HCT116 (cell line): Measurements from ENCODE around the gene CYP26B1. TPM values are rescaled to one million over a fixed set of nuclear protein-coding genes. Genes with fewer than 3 reads are reported as not detected.

ENCODE experiments used
- ATAC-seq: fragments of 200-7000 bp; cut with Tn5 transposase; 2 replicates; pipeline ENCODE4 v1.9.1; 2020; ENCODE audit warnings: mild to moderate bottlenecking, moderate library complexity
- BruUV-seq: library from RNA; stranded (reverse); fragments of 400-500 nt; replicated peaks from 2 replicates; lab custom pipeline; 2021; lab: Mats Ljungman, UMichigan
- CTCF ChIA-PET: fragments of 300-600 bp; sonication (Branson Sonifier 250); formaldehyde crosslinking; loops from one replicate; lab custom pipeline; 2021; ENCODE audit warnings: antibody characterized with exemption; lab: Charles Lee
- POLR2A ChIA-PET: fragments of 300-600, 350-600 bp; sonication (Branson Sonifier 250); formaldehyde crosslinking; loops from one replicate; lab custom pipeline; 2021; ENCODE audit warnings: antibody characterized with exemption; lab: Charles Lee
- RAD21 ChIA-PET, 2 experiments: fragments of 300-600 bp; sonication (Branson Sonifier 250); formaldehyde crosslinking; loops; one replicate each; lab custom pipeline; 2023; ENCODE audit warnings: low total read pairs in 2 of 2; ENCODE audit not compliant: uncharacterized antibody in 2 of 2, unreplicated experiment in 2 of 2, low non-redundant PET in 1 of 2; lab: Charles Lee
- DNase-seq: peaks from one replicate; pipeline ENCODE4 v3.0.0-alpha.2; 2010; ENCODE audit warnings: low read depth, low spot score
- H2AFZ ChIP-seq: fragments of 200-600 bp; shearing (Covaris generic), sonication (generic); 2 replicates; pipeline ENCODE4 v1.6.1; 2017; ENCODE audit warnings: low read depth, mixed run types, mixed read lengths, antibody characterized with exemption, low read length; ENCODE audit not compliant: poor library complexity, severe bottlenecking
- H3K27ac ChIP-seq: 2 replicates; pipeline ENCODE4 v1.5.1; 2012; ENCODE audit warnings: low read depth, low read length
- H3K27me3 ChIP-seq: fragments of 200-600 bp; sonication (generic); 2 replicates; pipeline ENCODE4 v1.6.1; 2016; ENCODE audit warnings: mixed run types, low read length, mixed read lengths; ENCODE audit not compliant: insufficient read depth
- H3K36me3 ChIP-seq, 2 experiments: fragments of 200-500 bp in 1 of 2; fragments of 200-600 bp in 1 of 2; sonication (Bioruptor generic) in 1 of 2; sonication (generic) in 1 of 2; 2 replicates each; pipeline versions ENCODE4 v1.5.1 to v1.6.1; 2014 to 2016; ENCODE audit warnings: low read length in 2 of 2, inconsistent platforms in 1 of 2, mixed read lengths in 1 of 2, mixed run types in 1 of 2; ENCODE audit not compliant: insufficient read depth in 2 of 2, control insufficient read depth in 1 of 2
- H3K4me1 ChIP-seq, 2 experiments: fragments of 200-600 bp in 1 of 2; sonication (generic) in 1 of 2; 2 replicates each; pipeline versions ENCODE4 v1.5.1 to v1.6.1; 2012 to 2017; ENCODE audit warnings: low read length in 2 of 2, inconsistent platforms in 1 of 2, mild to moderate bottlenecking in 1 of 2, mixed read lengths in 1 of 2, mixed run types in 1 of 2, moderate library complexity in 1 of 2; ENCODE audit not compliant: insufficient read depth in 2 of 2, control insufficient read depth in 1 of 2
- H3K4me2 ChIP-seq: fragments of 200-600 bp; sonication (generic); 2 replicates; pipeline ENCODE4 v1.6.1; 2017; ENCODE audit warnings: mixed run types, low read length, mixed read lengths
- H3K4me3 ChIP-seq, 2 experiments: fragments of 200-600 bp in 1 of 2; sonication (generic) in 1 of 2; replicated peaks in 1 of 2; 2 replicates each; pipeline ENCODE4 v1.5.1; 2011 to 2016; ENCODE audit warnings: low read length in 2 of 2, control low read depth in 1 of 2, low read depth in 1 of 2, mild to moderate bottlenecking in 1 of 2, mixed read lengths in 1 of 2, mixed run types in 1 of 2
- H3K79me2 ChIP-seq: fragments of 200-600 bp; sonication (generic); 2 replicates; pipeline ENCODE4 v1.6.1; 2017; ENCODE audit warnings: mild to moderate bottlenecking, mixed run types, low read length, moderate library complexity, mixed read lengths; ENCODE audit not compliant: insufficient read depth
- H3K9ac ChIP-seq: fragments of 200-600 bp; sonication (generic); 2 replicates; pipeline ENCODE4 v1.6.1; 2016; ENCODE audit warnings: low read length, mixed read lengths
- H3K9me2 ChIP-seq: fragments of 200-600 bp; sonication (generic), shearing (Covaris generic); 2 replicates; pipeline ENCODE4 v1.6.1; 2017; ENCODE audit warnings: mixed run types, mild to moderate bottlenecking, moderate library complexity; ENCODE audit not compliant: insufficient read depth
- H3K9me3 ChIP-seq, 2 experiments: fragments of 200-500 bp in 1 of 2; fragments of 200-600 bp in 1 of 2; sonication (Bioruptor generic) in 1 of 2; sonication (generic) in 1 of 2; 2 replicates each; pipeline ENCODE4 v1.6.1; 2014 to 2017; ENCODE audit warnings: low read length in 2 of 2, mixed read lengths in 2 of 2, inconsistent platforms in 1 of 2, low read depth in 1 of 2, mild to moderate bottlenecking in 1 of 2, mixed run types in 1 of 2, moderate library complexity in 1 of 2; ENCODE audit not compliant: control insufficient read depth in 1 of 2, insufficient read depth in 1 of 2
- H4K20me1 ChIP-seq: fragments of 200-600 bp; sonication (generic), shearing (Covaris generic); 2 replicates; pipeline ENCODE4 v1.6.1; 2017; ENCODE audit warnings: mixed run types, mild to moderate bottlenecking, moderate library complexity; ENCODE audit not compliant: insufficient read depth
- ATF3 ChIP-seq: IDR thresholded peaks from 2 replicates; pipeline ENCODE4 v1.6.1; 2012
- CEBPB ChIP-seq: IDR thresholded peaks from 2 replicates; pipeline ENCODE4 v1.6.1; 2012; ENCODE audit warnings: low read depth
- CTCF ChIP-seq, 3 experiments: fragments of 200-600 bp in 1 of 3; sonication (generic) in 1 of 3; IDR thresholded peaks in 2 of 3; conservative IDR thresholded peaks in 1 of 3; 2 replicates each; pipeline ENCODE4 v1.5.1; 2012 to 2017; ENCODE audit warnings: low read depth in 2 of 3, low read length in 2 of 3, antibody characterized with exemption in 1 of 3, borderline replicate concordance in 1 of 3, control low read depth in 1 of 3, mild to moderate bottlenecking in 1 of 3, mixed read lengths in 1 of 3, mixed run types in 1 of 3, moderate library complexity in 1 of 3; ENCODE audit not compliant: insufficient read depth in 1 of 3
- EZH2 ChIP-seq: fragments of 200-600 bp; sonication (generic); IDR thresholded peaks from 2 replicates; pipeline ENCODE4 v1.6.1; 2017; ENCODE audit warnings: antibody characterized with exemption, mixed run types
- FOSL1 ChIP-seq: IDR thresholded peaks from 2 replicates; pipeline ENCODE4 v1.6.1; 2012; ENCODE audit warnings: low read depth
- MAX ChIP-seq: IDR thresholded peaks from 2 replicates; pipeline ENCODE4 v1.6.1; 2012
- POLR2AphosphoS5 ChIP-seq: IDR thresholded peaks from 2 replicates; pipeline ENCODE4 v1.6.1; 2011; ENCODE audit warnings: mild to moderate bottlenecking, low read depth, low read length, moderate library complexity
- SP1 ChIP-seq: IDR thresholded peaks from 2 replicates; pipeline ENCODE4 v1.6.1; 2012; ENCODE audit warnings: low read depth
- SRF ChIP-seq: IDR thresholded peaks from 2 replicates; pipeline ENCODE4 v1.6.1; 2012; ENCODE audit warnings: low read depth
- intact Hi-C: fragments of 100-400 bp; cut with micrococcal nuclease; formaldehyde crosslinking; loops from 2 replicates; pipeline ENCODE4 v1.10.0; 2022
- total RNA-seq: library from RNA; stranded (reverse); gene quantifications from one replicate; pipeline ENCODE4 v1.2.1, GENCODE V29; 2021; ENCODE audit not compliant: unreplicated experiment
- TF ChIP-seq, protein P1 (sequence below): IDR thresholded peaks from 2 replicates; pipeline ENCODE4 v1.6.1; 2012; ENCODE audit warnings: low read depth

CYP26B1 gene
- total RNA-seq, 1 experiment from 2014 or later, result 21.1 TPM

GRCh38 chr2:72146347-72147302, 1.0 kb downstream of the CYP26B1 start (continued):
- TF ChIP-seq, protein P1, sequence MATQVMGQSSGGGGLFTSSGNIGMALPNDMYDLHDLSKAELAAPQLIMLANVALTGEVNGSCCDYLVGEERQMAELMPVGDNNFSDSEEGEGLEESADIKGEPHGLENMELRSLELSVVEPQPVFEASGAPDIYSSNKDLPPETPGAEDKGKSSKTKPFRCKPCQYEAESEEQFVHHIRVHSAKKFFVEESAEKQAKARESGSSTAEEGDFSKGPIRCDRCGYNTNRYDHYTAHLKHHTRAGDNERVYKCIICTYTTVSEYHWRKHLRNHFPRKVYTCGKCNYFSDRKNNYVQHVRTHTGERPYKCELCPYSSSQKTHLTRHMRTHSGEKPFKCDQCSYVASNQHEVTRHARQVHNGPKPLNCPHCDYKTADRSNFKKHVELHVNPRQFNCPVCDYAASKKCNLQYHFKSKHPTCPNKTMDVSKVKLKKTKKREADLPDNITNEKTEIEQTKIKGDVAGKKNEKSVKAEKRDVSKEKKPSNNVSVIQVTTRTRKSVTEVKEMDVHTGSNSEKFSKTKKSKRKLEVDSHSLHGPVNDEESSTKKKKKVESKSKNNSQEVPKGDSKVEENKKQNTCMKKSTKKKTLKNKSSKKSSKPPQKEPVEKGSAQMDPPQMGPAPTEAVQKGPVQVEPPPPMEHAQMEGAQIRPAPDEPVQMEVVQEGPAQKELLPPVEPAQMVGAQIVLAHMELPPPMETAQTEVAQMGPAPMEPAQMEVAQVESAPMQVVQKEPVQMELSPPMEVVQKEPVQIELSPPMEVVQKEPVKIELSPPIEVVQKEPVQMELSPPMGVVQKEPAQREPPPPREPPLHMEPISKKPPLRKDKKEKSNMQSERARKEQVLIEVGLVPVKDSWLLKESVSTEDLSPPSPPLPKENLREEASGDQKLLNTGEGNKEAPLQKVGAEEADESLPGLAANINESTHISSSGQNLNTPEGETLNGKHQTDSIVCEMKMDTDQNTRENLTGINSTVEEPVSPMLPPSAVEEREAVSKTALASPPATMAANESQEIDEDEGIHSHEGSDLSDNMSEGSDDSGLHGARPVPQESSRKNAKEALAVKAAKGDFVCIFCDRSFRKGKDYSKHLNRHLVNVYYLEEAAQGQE, result no peak
- TF ChIP-seq SP1, result no peak

DNA sequence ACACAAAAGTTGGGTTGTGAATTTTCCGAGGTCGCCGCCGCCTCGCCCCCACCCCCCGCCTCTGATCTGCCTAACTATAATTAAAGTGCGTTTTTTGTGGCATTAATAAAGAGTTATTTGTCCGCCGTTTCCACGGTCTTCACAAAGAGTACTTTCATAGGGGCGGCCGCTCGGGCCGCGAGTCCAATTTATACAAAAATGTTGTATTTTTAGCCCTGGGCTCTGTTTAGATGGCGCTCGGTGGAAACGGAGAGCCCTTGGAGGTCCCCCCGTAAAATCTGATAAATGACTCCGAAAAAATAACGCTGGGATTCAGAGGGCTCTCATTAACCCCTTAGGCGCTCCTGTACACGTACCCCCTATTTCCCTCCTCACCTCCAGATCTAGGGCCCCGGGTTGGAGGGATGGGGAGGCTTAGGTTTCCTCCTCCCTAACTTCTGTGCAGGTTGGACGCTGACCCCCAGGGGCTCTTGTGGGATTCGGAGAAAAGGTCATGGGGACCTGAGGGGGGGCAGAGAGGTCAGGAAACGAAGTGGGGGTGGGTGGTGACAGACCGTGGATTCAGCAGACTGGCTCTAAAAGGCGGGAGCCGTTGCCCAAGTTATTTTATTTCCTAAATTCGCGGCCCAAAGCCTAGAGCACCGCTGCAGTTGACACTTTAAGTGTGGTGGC, 1.9 kb downstream of the CYP26B1 start:
- Histone ChIP-seq H3K9me3 (no peaks in the 10 kb centered on the region), H3K79me2 (no peaks in the 10 kb centered on the region), H4K20me1 (no peaks in the 10 kb centered on the region), H3K4me3 (peak overlapping the region; percentile 68 to 69), H3K4me2 (peak overlapping the region; percentile 90), H2AFZ (no peak overlapping the region), H3K9me2 (no peaks in the 10 kb centered on the region), H3K4me1 (peaks cover 18 to 44% of the 10 kb centered on the region in 2 experiments; a peak in 3 of 4 replicates), H3K27ac (0 out of 2 replicates have a peak overlapping the region, but pooled peaks have one; percentile 75), H3K27me3 (no peaks in the 10 kb centered on the region), H3K36me3 (no peaks in the 10 kb centered on the region), H3K9ac (peak overlapping the region; percentile 64)
- DNase-seq (no peak), ATAC-seq (no peak)
- BruUV-seq, result TSS peak; percentile 92
- intact Hi-C loops, result loop anchor here (2.0 kb wide), 1 partner anchor 601 kb away; no protein-coding TSS in a partner anchor
- POLR2A ChIA-PET, result interaction anchor here (1.0 kb wide), 1 partner anchor 222 kb away, joined by 3 read pairs; no protein-coding TSS in a partner anchor
- CTCF ChIA-PET, result no interaction called here
- RAD21 ChIA-PET, result no interaction called here
- TF ChIP-seq FOSL1, result no peak
- TF ChIP-seq EZH2, result no peak
- TF ChIP-seq ATF3, result no peak
- TF ChIP-seq POLR2AphosphoS5, result no peak
- TF ChIP-seq, protein P1, result no peak
- TF ChIP-seq MAX, result no peak
- no peak for TF ChIP-seq SRF
- no peak for TF ChIP-seq CEBPB
- TF ChIP-seq CTCF (IDR thresholded peaks at IDR 0.05 in 2 of 3, conservative IDR thresholded peaks at IDR 0.05 in 1 of 3; ENCODE audit: borderline replicate concordance in 1 of 3, insufficient read depth in 1 of 3, low read depth in 2 of 3, low read length in 2 of 3), result no peak
